Activated effector memory CD4-positive, alpha-beta T cell treated with anti-CD3 and anti-CD28 coated beads, Interleukin-2, amount 50 U/mL, for 16 hours (primary cell): Measurements from ENCODE around the gene NPAS3.

ENCODE experiments used
- DNase-seq: peaks from one replicate; pipeline ENCODE4 v3.0.0-alpha.2; 2020

Gene NPAS3

GRCh38 chr14:33780035-33780434 is 841.4 kb downstream of the NPAS3 start:
- DNase-seq = no peak

- DNase-seq = no peak
These were observed 842.6 kb downstream of the NPAS3 start for GRCh38 chr14:33781236-33781635.

GRCh38 chr14:33782923-33783322 is 844.2 kb downstream of the NPAS3 start:
- no peak for DNase-seq

GRCh38 chr14:33786091-33786825 is 847.6 kb downstream of the NPAS3 start:
- DNase-seq = no peak

GRCh38 chr14:33788161-33788560 is 849.5 kb downstream of the NPAS3 start:
- no peak for DNase-seq

GRCh38 chr14:33790996-33791395 is 852.3 kb downstream of the NPAS3 start:
- DNase-seq = no peak

- DNase-seq = no peak
These were observed 853.5 kb downstream of the NPAS3 start for GRCh38 chr14:33792009-33792719.

- DNase-seq = peak; percentile 88
These were observed 854.2 kb downstream of the NPAS3 start for GRCh38 chr14:33792720-33793368.

GRCh38 chr14:33793398-33794110 is 854.9 kb downstream of the NPAS3 start:
- no peak for DNase-seq

GRCh38 chr14:33794791-33795305 is 856.2 kb downstream of the NPAS3 start:
- DNase-seq = no peak

GRCh38 chr14:33796356-33796755 is 857.7 kb downstream of the NPAS3 start:
- no peak for DNase-seq

- no peak for DNase-seq
These were observed 861.3 kb downstream of the NPAS3 start for GRCh38 chr14:33799705-33800570.

GRCh38 chr14:33800735-33801163 is 862.1 kb downstream of the NPAS3 start:
- no peak for DNase-seq

- no peak for DNase-seq
These were observed 864.1 kb downstream of the NPAS3 start for GRCh38 chr14:33802737-33803136.

GRCh38 chr14:33805593-33805992 is 866.9 kb downstream of the NPAS3 start:
- no peak for DNase-seq

- no peak for DNase-seq
These were observed 868.2 kb downstream of the NPAS3 start for GRCh38 chr14:33806905-33807304.

- no peak for DNase-seq
These were observed 869.5 kb downstream of the NPAS3 start for GRCh38 chr14:33808187-33808586.

GRCh38 chr14:33809396-33809981 is 870.8 kb downstream of the NPAS3 start:
- DNase-seq = no peak

- no peak for DNase-seq
These were observed 871.6 kb downstream of the NPAS3 start for GRCh38 chr14:33810308-33810707.

GRCh38 chr14:33811721-33812120 is 873.0 kb downstream of the NPAS3 start:
- DNase-seq = no peak

GRCh38 chr14:33812181-33812580 is 873.5 kb downstream of the NPAS3 start:
- no peak for DNase-seq

GRCh38 chr14:33812601-33813000 is 873.9 kb downstream of the NPAS3 start:
- DNase-seq = no peak
